GM18909 (cell line): Measurements from ENCODE around the gene KCNN4.

Experiments used
- ATAC-seq: cut with Tn5 transposase; IDR thresholded peaks from one replicate; pipeline ENCODE4 v1.9.1; 2021; ENCODE audit warnings: mild to moderate bottlenecking; ENCODE audit not compliant: unreplicated experiment, poor library complexity

The KCNN4 gene

DNA sequence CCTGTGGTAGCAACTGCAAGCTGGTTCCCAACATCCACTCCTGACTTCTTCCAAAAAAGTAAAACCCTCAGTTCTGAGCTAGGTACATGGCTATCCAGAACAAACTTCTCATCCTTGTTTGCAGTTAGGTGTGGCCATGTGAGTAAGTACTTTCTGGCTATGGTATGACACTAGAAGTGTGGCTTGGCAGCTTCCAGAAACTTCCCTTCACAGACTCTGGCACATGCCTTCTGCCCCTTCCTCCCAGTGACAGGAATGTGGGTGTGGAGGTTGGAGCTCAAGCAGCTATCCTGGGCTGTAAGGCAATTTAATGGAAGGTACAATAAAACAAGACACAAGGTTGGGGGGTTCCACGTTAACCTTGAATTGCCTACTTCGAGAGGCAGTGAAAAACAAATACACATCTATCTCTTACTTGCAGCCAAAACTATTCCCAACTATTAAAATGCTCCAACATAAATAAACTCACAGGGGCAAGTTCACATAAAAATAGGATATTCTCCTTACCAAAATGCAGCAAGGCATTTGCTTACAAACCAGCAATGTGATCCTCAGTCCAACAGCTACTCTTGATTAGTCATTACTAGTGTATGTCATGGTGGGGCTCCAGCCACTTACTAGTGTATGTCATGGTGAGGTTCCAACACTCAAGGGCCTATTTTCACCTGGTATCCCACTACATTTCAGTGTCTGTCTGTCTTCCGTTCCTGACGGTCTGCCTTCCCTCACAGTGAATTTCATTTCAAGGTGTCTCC is 29.1 kb downstream of the KCNN4 start:
- ATAC-seq, result no peak

DNA sequence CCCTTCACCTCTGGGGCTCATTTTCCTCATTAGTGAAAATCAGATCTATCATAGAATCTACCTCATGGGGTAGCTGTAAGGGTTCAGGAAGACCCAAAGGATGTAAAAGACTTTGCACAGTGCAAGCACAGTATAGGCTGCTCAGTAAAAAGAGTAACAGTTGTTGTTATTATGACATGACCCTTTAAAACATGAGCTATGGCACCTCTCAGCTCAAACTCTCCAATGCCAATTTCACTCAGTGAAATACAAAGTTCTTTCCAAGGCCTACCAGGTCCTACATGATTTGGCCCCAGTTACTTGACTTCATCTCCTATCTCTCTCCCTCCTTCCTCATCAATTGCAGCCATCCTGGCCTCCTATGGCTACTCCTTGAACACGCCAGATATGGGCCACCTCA is 30.9 kb downstream of the KCNN4 start:
- no peak for ATAC-seq

DNA sequence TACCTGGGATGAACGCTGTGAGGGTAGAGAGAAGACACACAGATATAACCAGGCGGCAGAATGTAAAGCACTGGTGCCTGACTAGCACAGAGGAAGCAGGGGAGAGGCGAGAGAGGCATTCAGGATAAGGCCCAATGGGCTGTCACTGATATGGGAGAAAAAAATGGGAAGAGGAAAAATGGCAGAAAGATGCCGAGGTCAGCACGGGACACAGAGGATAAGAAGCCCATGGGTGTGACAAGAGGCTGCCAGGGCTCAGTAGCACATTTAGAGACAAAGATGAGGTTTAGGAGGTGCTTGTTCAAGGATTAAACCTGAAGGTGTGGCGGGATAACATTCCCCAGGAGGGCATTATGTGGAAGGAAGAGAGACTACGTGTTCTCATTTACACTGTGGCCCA is 31.6 kb downstream of the KCNN4 start:
- no peak for ATAC-seq

DNA sequence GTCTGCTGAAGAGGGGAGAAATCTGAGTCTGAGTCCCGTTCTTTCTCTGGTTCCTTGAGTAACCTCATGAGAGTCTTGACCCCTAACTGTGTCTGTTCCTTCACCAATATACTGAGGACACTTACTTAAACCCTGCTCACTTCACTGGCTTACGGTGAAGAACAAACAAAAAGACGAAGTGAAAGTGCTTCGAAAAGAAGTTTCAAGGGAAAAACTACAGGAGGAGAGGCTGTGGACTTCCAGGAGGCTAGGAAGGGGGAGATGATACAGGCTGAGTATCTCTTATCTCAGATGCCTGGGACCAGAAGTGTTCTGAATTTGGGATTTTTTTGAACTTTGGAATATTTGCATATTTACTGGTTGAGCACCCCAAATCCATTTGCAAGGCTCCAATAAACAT is 32.1 kb downstream of the KCNN4 start:
- no peak for ATAC-seq

DNA sequence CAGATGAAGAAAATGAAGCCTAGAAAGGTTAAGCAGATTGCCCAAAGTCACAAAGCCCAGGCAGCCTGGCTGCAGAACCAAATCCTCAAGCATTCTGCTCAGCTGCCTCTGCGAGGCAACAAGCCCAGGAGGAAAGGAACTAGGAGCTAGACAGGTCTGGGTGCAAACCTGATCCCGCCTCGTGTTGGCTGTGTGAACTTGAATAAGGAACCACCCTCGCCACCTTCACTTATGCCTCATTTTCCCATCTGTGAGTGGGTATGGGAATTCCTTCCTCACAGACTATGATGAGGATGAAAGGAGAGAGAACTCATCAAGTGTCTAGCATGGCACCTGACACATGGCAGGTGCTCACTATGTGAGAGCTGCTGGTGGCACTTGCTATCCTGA is 32.6 kb downstream of the KCNN4 start:
- no peak for ATAC-seq

DNA sequence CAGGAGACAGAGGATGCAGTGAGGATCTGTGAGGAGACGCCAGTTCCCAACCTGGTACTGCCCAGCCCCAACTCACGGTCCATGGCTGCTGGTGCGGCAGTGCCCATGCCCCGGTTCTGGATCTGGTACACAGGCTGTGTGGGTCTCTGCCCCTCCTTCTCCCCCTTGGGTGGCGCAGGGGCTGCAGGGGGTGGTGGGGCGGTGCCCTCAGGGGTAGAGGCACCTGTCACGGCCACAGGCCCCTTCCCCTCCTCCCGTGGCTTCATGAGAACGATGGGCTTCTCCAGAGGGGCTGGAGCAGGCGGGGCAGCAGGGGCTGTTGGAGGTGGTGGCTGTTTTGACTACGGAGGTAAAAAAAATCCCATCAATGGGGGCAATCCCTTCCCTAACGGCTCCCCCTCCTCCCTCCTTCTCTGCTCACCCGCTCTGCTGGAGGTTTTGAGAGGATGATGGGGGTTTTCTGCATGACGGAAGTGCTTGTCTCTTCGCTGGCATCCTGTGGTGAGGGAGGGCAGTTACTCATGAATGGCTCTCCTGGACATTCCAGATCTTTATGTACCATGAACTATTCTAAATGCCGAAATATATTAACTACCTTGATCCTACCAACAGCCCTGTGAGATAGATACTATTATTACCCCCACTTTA is 33.1 kb downstream of the KCNN4 start:
- ATAC-seq, result peak; percentile 52

DNA sequence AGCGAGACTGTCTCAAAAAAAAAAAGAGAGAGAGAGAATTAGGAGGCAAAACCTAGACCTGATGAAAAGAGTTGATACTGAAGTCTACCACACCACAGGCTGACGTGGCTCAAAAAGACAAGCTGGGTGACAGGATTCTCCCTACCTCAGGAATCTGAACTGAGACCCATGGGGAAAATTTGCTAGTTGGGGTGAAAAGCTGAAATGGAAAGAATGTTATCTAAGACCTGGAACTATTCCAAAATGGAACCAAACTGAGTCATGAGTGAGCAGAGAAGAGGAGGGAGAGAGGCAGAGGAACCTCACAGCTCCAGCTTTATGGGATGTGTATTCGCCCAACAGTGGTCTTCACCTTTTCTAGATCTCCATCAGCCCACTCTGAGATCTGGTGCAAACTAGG is 37.7 kb downstream of the KCNN4 start:
- no peak for ATAC-seq

DNA sequence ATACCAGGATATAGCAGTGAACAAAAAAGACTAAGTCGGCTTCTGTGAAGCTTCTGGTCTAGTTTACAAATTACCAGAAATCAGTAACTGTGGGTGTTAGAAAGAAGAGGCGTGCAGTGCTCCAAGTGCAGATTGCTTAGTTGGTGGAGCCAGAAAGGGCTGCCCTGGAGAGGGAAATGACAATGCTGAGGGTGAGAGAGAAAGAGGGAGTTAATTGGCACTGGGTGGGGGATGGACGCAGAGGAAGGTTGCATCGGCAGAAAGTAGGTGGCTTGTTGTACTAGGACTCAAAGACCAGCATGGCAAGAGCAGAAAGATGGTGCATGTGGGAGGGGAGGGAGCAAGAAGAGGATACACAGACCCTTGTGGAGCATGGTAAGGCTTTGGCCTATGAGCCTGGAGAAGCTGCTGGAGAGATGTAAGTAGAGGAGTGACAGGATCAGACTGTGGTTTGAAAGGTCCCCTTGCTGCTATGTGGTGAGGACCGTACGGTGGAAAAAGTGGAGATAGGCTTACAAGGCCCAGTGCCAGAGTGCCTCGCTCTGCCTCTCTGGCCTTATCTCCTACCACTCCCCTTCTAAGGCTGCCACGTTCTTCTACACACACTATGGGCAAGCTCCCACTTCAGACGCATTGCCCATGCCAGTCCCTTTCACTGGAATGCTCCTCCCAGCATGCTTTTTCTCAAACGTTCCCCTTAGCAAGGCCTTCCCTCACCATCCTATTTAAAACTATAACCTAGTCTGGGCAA is 39.5 kb downstream of the KCNN4 start:
- no peak for ATAC-seq

DNA sequence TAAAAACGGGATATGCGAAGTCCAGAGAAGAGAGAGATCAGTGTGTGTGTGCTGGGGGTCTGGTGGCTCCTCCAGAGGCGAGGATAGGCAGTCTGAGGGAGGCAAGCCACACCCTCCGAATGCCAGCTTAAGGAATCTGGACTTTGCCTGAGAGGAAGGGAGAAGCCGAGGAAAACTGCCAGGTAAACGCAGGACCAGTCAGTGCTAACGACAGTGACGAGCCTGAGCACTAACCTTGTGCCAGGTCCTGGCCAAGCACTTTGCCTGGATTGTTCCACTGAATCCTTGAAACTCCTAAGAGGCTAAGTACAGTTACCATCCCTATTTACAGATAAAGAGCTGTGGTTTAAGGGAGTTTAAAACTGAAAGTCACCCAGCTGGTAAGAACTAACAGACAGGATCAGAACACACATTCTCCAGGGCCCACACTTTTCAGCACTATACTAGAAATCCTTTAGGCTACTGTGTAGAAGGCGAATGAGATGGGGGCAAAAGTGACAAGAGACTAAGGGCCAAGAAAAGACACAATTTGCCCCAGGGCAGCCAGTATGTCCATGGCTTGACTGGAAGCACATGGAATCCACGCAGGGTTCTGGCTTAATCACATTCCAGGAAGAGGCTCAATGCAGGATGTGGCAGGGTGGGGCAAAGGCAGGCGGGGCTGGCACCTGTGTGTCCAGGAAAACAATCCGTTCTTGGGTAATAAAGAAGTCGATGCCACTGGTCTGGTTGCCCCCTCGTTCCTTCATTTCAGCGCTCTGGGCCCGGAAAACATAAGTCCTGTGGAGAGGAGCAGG is 41.1 kb downstream of the KCNN4 start:
- no peak for ATAC-seq

DNA sequence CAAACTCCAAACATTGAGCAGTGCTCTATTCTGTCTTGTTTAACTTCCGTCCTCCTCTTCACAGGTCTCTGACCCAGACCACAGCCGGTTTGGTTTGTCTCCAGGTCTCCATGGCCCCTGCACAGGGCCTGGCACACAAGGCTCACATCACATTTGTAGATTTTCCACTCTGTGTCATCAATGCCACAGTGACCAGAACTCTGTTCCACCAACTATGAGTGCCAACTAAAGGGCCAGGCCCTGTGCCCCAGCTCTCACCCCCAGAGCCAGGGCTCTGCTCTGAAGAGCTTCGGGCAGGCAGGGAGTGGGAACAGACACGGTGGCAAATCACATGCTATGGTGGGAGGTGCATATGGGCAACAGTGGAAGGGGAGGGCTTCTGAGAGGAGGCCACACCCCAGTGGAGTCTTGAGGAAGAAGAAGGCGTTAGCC is 42.0 kb downstream of the KCNN4 start:
- ATAC-seq, result no peak

DNA sequence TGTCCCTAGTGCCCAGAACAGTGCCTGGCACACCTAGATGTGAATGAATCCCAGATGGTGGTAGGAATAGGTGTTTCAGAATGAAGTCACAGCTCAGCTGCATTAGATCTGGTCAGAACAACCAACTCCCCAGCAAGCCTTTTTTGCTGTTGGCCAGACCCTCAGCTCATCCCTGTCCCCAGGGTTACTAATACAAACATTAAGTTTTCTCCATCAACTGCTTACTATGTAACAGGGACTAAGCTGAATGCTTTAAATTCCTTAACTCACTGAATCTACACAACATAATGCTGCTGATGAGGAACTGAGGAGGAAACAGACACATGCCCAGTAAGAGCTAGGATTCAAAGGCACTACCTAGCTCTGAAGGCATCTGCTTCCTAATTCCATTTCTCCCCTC is 44.8 kb downstream of the KCNN4 start:
- ATAC-seq, result no peak

DNA sequence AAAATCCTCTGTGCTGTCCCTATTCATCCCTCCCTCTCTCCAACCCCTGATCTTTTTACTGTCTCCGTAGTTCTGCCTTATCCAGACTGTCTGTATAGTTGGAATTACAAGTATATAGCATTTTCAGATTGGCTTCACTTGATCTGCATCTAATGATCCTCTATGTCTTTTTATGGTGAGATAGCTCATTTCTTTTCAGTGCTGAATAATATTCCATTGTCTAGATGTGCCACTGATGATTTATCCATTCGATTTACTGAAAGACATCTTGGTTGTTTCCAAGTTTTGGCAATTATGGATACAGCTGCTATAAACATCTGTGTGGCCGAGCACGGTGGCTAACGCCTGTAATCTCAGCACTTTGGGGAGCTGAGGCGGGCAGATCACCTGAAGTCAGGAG is 45.8 kb downstream of the KCNN4 start:
- ATAC-seq, result no peak

DNA sequence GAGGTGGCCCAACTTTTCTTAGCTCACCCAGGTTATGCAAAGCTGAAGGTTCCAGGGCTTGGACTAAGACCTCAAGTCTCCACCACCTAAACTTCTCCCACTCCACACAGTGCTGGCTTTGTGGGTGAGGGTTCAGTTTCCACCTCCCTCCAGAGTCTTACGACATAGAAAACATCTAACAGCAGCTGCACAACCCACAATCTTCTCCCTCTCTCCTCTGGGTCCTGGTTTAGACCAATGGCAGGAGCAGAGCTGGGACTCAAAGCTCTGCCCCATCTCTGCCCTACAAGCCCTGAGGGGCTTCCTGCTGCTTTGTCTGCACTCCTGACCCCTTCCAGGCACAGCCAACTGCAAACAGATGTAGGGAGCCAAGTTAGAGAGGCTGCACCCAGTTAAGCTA is 48.9 kb downstream of the KCNN4 start:
- ATAC-seq, result no peak

DNA sequence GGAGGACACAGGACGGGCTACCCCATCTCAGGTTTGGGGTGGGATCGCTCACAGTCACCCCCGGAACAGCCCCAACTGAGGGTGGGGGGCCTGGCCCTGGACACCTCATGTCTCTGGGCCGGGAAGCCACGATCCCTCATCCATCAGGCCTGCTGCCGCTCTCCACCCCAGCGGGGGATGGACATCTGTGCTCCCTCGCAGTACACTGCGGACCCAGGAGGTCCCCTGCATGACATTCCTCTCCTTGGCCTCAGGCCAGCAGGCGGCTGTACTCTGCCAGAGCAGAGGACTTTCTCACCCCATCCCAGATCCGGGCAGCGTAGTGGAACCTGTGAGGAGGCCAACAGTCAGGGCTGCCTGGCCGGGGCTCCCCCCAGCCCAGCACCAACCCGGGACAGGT is 49.4 kb downstream of the KCNN4 start:
- no peak for ATAC-seq

DNA sequence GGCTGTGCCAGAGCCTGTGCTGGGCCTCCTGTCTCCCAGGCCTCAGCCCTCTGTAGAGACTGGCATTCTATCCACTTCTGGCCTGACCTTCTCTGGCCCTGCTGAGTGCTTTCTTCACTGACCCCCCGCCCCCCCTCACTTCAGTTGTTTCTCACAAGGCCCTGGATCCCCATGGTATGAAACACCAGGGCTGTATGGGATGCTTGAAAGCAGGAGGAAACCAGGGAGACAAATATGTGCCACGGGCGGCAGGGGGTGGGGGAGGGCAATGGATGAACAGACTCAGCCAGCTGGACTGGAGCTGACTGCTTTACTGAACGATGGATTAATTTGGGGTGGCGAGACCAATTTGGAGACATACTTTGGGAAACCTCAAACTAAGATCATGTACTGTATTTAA is 50.9 kb downstream of the KCNN4 start:
- ATAC-seq, result no peak

DNA sequence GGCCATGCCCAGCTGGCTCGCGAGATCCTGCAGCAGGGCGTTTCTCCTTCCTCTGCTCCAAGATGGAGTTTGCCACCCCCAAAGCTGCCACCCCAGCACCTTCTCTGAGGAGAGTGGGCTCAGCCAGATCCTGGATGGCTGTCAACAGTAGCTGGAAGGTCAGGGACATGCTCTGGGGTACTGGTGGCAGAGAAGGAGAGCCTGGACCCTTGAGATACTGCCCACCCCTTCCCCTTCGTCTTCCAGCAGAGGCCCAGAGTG is 53.2 kb downstream of the KCNN4 start:
- ATAC-seq, result no peak

DNA sequence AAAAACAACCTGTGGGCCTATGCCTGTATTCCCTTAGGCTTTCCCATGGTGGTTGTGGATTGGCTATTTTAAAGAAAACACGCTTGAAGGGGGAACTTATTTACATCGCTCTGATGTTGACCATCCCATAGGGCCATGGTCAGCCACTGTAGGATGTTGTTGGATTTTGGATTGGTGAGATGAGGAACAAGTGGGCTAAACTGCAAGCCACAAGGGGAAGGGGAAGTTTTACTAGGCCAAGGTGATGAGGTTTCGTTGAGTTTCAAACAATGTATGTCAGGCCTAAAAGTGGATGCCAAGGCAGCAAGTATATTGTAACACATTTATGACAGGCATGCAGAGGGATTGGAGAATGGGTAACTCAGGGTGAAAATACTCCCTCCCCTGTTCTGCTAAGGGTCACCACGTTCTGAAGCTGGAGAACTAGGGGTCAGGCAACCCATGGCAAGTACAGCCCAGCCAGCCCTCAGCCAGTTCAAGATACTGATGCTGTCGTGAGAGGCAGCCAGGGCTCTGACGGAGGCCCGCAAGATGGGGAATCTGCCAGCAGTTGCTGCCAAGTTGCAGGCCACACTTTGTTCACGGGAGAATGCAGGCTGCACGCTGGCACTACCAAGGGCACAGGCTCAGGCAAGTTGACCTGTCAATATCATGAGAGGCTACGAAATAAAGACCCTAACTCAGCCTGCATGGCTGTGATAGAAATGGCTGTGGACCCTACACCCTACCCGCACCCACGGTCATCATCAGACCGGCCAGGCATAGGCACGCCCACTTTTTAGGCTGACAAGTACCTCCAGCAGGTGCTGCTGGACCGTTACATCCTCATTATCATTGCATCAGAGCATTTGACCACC is 53.8 kb downstream of the KCNN4 start:
- no peak for ATAC-seq

DNA sequence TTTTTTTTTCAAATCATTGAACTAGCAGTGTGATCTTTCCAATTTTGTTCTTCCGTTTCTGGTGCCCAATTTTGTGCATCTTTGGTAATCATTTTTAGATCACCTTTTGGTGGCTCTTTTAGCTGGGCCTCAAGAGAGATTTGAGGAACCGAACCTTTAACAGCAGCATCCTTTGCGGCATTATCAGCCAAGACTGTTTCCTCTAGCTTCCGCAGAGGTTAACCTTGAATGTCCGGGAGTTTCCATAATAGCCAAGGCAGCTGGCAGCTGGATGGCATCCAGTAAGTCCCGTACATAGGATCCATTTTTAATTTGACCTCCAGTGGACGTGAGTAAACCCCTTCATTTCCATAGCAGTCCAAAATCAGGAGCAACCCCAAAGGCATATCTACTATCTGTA is 55.3 kb downstream of the KCNN4 start:
- no peak for ATAC-seq

DNA sequence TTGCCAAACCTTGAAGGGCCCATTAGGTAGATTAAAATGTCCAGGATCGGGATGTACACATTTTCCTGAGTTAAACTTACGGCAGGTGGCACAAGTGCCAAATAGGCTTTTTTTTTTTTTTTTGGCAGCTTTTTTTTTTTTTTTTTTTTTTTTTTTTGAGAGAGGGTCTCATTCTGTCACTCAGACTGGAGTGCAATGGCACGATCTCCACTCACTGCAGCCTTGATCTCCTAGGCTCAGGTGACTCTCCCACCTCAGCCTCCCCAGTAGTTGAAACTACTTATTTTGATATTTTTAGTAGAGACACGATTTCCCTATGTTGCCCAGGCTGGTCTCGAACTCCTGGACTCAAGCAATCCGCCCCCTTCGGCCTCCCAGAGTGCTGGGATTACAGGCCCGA is 55.9 kb downstream of the KCNN4 start:
- no peak for ATAC-seq

DNA sequence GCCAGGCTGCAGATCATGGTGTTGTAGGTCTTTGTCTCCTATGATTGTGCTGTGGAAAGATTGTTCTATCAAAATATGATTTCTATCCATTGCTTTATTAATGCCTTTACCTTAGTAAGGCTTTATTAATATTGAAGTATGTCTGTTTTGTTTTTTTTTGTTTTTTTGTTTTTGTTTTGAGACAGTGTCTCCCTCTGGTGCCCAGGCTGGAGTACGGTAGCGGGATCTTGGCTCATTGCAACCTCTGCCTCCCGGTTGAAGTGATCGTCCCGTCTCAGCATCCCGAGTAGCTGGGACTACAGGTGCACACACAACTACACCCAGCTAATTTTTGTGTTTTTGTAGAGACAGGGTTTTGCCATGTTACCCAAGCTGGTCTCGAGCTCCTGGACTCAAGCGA is 57.2 kb downstream of the KCNN4 start:
- no peak for ATAC-seq
